Measurements from ENCODE around the gene RNF166.

The RNF166 gene

DNA sequence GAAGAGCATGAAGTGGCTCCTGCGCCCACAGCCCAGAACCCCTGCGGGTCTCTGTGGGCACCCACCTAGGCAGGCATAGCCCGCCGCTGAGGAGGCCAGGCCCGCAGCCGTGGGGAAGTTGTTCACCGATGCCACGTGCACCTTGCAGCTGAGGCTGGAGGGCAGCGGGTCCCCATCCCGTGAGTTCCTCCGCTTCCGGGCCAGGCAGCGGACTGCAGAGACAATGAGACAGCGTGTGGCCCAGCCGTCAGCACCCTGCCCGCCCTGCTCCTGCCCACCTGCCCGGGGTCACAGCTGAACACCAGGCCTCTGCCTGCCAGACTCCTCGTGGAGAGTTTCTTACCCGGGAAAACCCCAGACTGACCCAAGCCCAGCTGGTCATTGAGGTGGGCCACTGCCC lies 48.8 kb downstream of the RNF166 start:
- POLR2A ChIA-PET, result interaction anchor here (0.6 kb wide), 1 partner anchor 22 kb away, joined by 4 read pairs; no protein-coding TSS in a partner anchor
- CTCF ChIA-PET, result interaction anchor here (1.3 to 1.6 kb wide), 2 partner anchors 15 to 23 kb away, joined by 3 to 5 read pairs; no protein-coding TSS in a partner anchor
- TF ChIP-seq, protein P1, sequence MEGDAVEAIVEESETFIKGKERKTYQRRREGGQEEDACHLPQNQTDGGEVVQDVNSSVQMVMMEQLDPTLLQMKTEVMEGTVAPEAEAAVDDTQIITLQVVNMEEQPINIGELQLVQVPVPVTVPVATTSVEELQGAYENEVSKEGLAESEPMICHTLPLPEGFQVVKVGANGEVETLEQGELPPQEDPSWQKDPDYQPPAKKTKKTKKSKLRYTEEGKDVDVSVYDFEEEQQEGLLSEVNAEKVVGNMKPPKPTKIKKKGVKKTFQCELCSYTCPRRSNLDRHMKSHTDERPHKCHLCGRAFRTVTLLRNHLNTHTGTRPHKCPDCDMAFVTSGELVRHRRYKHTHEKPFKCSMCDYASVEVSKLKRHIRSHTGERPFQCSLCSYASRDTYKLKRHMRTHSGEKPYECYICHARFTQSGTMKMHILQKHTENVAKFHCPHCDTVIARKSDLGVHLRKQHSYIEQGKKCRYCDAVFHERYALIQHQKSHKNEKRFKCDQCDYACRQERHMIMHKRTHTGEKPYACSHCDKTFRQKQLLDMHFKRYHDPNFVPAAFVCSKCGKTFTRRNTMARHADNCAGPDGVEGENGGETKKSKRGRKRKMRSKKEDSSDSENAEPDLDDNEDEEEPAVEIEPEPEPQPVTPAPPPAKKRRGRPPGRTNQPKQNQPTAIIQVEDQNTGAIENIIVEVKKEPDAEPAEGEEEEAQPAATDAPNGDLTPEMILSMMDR (IDR thresholded peaks at IDR 0.05; ENCODE audit: control extremely low read depth, extremely low read depth, low read depth, missing control alignments), result no peak
- DNase-seq (ENCODE audit: extremely low spot score), result no peak

DNA sequence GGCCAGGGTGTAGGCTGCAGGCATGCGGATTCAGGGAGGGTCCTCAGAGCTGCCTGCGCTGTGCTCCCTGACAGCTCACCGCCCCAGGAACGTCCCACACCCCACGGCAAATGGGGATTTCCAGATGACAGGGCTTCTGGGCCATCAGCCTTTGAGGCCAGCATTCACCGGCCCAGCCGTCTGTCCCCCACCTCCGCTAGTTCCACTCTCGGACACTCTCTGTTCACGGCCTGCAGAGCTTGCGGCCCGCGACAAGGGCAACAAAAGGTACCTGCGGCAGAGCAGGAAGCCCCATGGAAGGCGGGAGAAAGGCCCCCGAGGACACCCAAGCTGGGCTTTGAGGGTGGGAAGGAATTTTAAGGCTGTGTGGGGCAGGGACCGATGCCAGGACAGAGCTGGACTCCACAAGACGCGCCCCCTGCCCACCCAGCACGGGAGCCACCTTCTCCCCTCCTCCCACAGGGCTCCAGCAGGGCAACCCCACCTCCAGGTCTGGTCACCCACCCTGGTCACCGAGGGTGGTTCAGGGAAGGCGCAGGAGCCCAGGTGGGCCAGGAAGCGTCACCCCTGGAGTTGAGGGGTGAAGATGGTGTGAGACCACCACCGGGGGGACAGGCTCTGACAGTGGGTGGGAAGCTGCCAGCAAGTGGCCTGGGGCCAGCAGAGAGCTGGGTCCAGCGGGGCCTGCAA lies 49.8 kb downstream of the RNF166 start:
- TF ChIP-seq, protein P1 (IDR thresholded peaks at IDR 0.05; ENCODE audit: control extremely low read depth, extremely low read depth, low read depth, missing control alignments), result no peak
- CTCF ChIA-PET, result no interaction called here
- POLR2A ChIA-PET, result no interaction called here

DNA sequence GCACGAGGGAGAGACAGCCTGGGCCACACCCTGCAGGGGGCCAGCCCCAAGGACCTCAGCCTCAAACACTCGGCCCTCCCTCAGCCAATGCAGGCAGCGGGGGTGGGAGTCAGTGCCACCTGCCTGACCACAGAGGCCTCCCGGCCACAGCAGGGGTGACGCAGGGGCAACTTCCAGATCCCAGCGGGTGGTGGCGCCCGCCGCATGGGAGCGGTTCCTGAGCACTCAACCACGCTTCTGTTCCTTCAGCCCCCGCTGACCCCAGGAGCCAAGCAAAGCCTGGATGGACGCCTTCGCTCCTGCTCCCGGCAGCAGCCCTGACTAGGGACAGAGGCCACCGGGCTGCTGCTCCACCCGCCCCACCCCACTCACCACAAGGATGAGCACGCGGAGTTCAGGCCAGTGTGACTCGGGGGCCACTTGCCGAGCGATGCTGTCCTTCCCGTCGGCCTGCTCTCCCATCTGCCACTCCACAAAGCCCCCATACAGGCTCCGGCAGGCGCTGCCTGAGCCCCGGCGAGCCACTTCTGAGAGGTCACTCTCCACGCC lies 50.4 kb downstream of the RNF166 start:
- CTCF ChIA-PET, result no interaction called here
- TF ChIP-seq, protein P1 (IDR thresholded peaks at IDR 0.05; ENCODE audit: control extremely low read depth, extremely low read depth, low read depth, missing control alignments), result no peak
- POLR2A ChIA-PET, result no interaction called here
- DNase-seq (ENCODE audit: extremely low spot score), result no peak

More for the DNA sequence above, 49.8 kb downstream of the RNF166 start:
- no peak for DNase-seq (ENCODE audit: extremely low spot score)

DNA sequence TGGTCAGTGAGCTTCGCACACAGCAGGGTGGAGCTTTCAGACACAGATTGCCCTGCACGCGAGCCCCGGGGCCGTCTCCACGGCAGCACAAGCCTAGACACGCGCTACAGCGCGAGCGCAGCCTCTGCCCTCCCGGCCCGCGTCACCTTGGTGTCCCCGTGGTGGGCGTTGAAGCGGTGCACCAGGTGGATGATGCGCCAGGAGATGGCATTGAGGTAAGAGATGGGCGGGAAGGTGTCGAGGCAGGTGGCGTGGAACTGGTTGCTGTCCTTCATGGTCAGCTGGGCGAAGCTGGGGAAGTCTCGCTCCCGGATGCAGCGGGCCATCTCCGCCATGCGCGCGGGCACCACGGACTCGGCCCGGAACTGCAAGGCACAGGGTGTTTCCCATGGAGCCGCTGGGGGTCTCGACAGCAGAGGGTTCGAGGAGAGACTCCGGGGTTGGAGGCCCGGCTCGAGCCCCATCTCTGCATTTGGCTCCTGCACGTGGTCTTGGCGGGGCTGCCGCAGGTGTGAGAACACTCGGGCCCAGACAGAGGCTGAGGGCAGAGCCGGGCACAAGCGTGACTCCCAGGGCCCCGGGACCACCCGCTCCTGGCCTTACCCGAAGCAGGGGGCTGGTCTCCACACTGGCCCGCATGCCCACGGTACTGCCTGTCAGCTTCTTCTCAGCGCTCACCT lies 51.0 kb downstream of the RNF166 start:
- DNase-seq (ENCODE audit: extremely low spot score), result no peak
- TF ChIP-seq, protein P1 (IDR thresholded peaks at IDR 0.05; ENCODE audit: control extremely low read depth, extremely low read depth, low read depth, missing control alignments), result no peak
- CTCF ChIA-PET, result no interaction called here
- POLR2A ChIA-PET, result no interaction called here

DNA sequence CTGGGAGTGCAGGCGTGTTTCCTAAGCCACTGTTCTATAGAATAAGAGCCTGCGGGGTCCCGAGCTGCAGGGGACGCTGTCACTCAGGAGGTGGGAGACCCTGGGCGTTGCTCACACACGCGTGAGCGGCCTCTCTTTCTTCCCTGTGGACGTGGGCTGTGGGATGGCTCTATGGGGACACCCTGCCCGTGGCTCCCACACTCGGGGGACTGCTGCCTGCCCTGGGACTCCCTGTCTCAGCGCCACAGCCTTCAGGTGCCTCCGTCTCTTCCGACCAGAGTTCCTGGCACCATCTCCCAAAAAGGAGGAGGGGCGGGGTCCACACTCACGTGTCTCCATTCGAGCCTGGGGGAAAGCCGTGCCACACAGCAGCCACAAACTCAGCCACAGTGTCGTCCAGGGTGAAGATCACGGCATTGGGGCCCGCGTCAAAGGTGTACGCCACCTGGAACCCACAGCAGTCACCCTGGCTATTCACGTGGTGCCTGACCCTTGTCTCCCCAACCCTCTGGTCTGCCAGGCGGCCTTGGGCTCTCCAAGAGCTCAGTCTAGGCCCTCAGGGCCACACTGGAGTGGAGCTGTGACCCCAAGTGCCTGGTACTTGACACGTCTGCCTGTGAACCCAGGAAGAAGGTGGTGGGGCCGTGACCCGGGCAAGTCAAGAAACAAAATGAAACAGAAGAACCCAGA lies 51.7 kb downstream of the RNF166 start:
- ChIA-PET POLR2A (no interaction called here), CTCF (no interaction called here)

More for the DNA sequence above, 51.7 kb downstream of the RNF166 start:
- DNase-seq (ENCODE audit: extremely low spot score), result no peak
- TF ChIP-seq, protein P1 (IDR thresholded peaks at IDR 0.05; ENCODE audit: control extremely low read depth, extremely low read depth, low read depth, missing control alignments), result no peak
